Panc1 (cell line): ENCODE measurements around the gene NME4.

Source experiments
- SIN3A ChIP-seq: IDR thresholded peaks from 2 replicates; pipeline ENCODE4 v1.6.1; 2012; ENCODE audit warnings: low read depth, mild to moderate bottlenecking, low read length, moderate library complexity, borderline replicate concordance; ENCODE audit not compliant: insufficient read depth
- TCF7L2 ChIP-seq: IDR thresholded peaks from 2 replicates; pipeline ENCODE4 v1.6.1; 2011; ENCODE audit warnings: mild to moderate bottlenecking, low read depth, low read length, inconsistent platforms
- TF ChIP-seq, protein P1 (sequence below): fragments of 450-650 bp; IDR thresholded peaks from 2 replicates; pipeline ENCODE4 v1.5.1; 2017; ENCODE audit warnings: mild to moderate bottlenecking

DNA sequence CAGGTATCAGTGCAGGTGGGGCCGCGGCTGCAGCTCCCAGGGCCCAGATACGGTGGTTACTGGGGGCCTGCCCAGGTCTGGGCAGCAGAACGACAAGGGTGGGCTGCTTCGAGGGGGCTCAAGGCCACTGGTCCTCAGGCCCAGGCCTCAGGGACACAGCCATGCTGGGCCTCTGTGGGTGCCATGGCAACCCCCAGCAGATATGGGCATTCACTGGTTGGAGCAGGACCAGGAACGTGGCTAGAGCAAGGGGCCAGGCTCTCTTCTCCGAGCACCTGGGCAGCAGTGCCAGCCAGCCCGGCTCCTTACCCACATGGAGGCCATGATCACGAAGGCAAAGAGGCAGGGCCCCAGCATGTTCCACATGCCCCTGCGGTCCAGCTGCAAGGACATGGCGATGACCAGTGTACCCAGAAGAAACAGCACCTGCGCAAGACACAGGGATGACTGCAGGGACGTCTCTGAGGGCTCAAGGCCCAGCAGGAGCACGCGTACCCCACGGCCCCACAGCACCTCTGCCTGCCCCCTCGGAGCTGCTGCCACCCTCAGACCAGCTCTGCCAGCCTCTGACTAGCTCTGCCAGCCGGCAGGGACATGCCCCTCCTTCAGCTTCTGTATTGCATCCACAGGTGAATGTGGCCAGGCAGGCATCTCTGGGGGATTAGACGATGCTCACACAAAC lies 24.6 kb upstream of the NME4 start:
- TF ChIP-seq, protein P1, sequence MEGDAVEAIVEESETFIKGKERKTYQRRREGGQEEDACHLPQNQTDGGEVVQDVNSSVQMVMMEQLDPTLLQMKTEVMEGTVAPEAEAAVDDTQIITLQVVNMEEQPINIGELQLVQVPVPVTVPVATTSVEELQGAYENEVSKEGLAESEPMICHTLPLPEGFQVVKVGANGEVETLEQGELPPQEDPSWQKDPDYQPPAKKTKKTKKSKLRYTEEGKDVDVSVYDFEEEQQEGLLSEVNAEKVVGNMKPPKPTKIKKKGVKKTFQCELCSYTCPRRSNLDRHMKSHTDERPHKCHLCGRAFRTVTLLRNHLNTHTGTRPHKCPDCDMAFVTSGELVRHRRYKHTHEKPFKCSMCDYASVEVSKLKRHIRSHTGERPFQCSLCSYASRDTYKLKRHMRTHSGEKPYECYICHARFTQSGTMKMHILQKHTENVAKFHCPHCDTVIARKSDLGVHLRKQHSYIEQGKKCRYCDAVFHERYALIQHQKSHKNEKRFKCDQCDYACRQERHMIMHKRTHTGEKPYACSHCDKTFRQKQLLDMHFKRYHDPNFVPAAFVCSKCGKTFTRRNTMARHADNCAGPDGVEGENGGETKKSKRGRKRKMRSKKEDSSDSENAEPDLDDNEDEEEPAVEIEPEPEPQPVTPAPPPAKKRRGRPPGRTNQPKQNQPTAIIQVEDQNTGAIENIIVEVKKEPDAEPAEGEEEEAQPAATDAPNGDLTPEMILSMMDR, result no peak
- no peak for TF ChIP-seq SIN3A
- no peak for TF ChIP-seq TCF7L2
